ENCODE data around the gene PDE7B. TPM values are rescaled to one million over a fixed set of nuclear protein-coding genes. Genes with fewer than 3 reads are reported as not detected.

The PDE7B gene
- polyA plus RNA-seq, 1 donor (not counting 4 experiments of a cell fraction or from before 2014, with no cell fraction given) = 0.01 TPM

GRCh38 chr6:135811644-135812526 lies 39.6 kb upstream of the PDE7B start:
- Histone ChIP-seq H3K9me1 (ENCODE audit: control insufficient read depth, extremely low read depth, insufficient read depth, low read length) (no peaks in the 10 kb centered on the region), H3K4me3 (ENCODE audit: control insufficient read depth in 2 of 3, extremely low read depth in 1 of 3, insufficient read depth in 2 of 3, low read depth in 1 of 3, low read length in 3 of 3) (no peak overlapping the region), H4K20me1 (ENCODE audit: control insufficient read depth, extremely low read depth, insufficient read depth, low read length) (no peaks in the 10 kb centered on the region), H3K9me3 (ENCODE audit: control insufficient read depth, low read depth, low read length) (no peaks in the 10 kb centered on the region), H3K4me2 (ENCODE audit: control insufficient read depth, extremely low read depth, insufficient read depth, low read depth, low read length) (peak overlapping the region; percentile 4), H2AFZ (ENCODE audit: control insufficient read depth, low read length) (peak overlapping the region; percentile 75), H3K4me1 (ENCODE audit: control insufficient read depth, extremely low read depth, insufficient read depth, low read length) (peaks cover 10% of the 10 kb centered on the region), H3K27me3 (ENCODE audit: control insufficient read depth, extremely low read depth, insufficient read depth, low read length) (no peaks in the 10 kb centered on the region), H3K9ac (ENCODE audit: control insufficient read depth, extremely low read depth, insufficient read depth, low read length) (no peak overlapping the region), H3K27ac (ENCODE audit: control insufficient read depth, insufficient read depth, low read length) (no peak overlapping the region), H3K36me3 (ENCODE audit: control insufficient read depth in 2 of 2, extremely low read depth in 1 of 2, insufficient read depth in 2 of 2, low read length in 2 of 2) (no peaks in the 10 kb centered on the region), H3K79me2 (ENCODE audit: control insufficient read depth, insufficient read depth, low read length) (no peaks in the 10 kb centered on the region)
- dilution Hi-C loops (cut with MboI; ENCODE audit: extremely low pct_ligation_motif_present, low sequenced_read_pairs) = no loop called here
- FAIRE-seq = peak; percentile 69
- no peak for DNase-seq (ENCODE audit: low read depth, low spot score)
- TF ChIP-seq CTCF (optimal IDR thresholded peaks at IDR 0.05 in 1 of 3, IDR thresholded peaks at IDR 0.05 in 1 of 3, conservative IDR thresholded peaks at IDR 0.05 in 1 of 3; ENCODE audit: extremely low read depth in 1 of 3, insufficient read depth in 2 of 3, low read length in 3 of 3) (no peak), EZH2 (IDR thresholded peaks at IDR 0.05; ENCODE audit: low read length) (no peak)

GRCh38 chr6:135813401-135813800 lies 38.1 kb upstream of the PDE7B start:
- Histone ChIP-seq H3K27me3 (ENCODE audit: control insufficient read depth, extremely low read depth, insufficient read depth, low read length) (no peaks in the 10 kb centered on the region), H3K9me3 (ENCODE audit: control insufficient read depth, low read depth, low read length) (no peaks in the 10 kb centered on the region), H3K36me3 (ENCODE audit: control insufficient read depth in 2 of 2, extremely low read depth in 1 of 2, insufficient read depth in 2 of 2, low read length in 2 of 2) (no peaks in the 10 kb centered on the region), H3K4me3 (ENCODE audit: control insufficient read depth in 2 of 3, extremely low read depth in 1 of 3, insufficient read depth in 2 of 3, low read depth in 1 of 3, low read length in 3 of 3) (no peak overlapping the region), H3K4me1 (ENCODE audit: control insufficient read depth, extremely low read depth, insufficient read depth, low read length) (peaks cover 10% of the 10 kb centered on the region), H3K79me2 (ENCODE audit: control insufficient read depth, insufficient read depth, low read length) (no peaks in the 10 kb centered on the region), H2AFZ (ENCODE audit: control insufficient read depth, low read length) (peak overlapping the region; percentile 58), H3K9ac (ENCODE audit: control insufficient read depth, extremely low read depth, insufficient read depth, low read length) (no peak overlapping the region), H3K9me1 (ENCODE audit: control insufficient read depth, extremely low read depth, insufficient read depth, low read length) (no peaks in the 10 kb centered on the region), H4K20me1 (ENCODE audit: control insufficient read depth, extremely low read depth, insufficient read depth, low read length) (no peaks in the 10 kb centered on the region), H3K27ac (ENCODE audit: control insufficient read depth, insufficient read depth, low read length) (no peak overlapping the region), H3K4me2 (ENCODE audit: control insufficient read depth, extremely low read depth, insufficient read depth, low read depth, low read length) (peak overlapping the region; percentile 44)
- DNase-seq (ENCODE audit: low read depth, low spot score) (no peak), FAIRE-seq (no peak)
- dilution Hi-C loops (cut with MboI; ENCODE audit: extremely low pct_ligation_motif_present, low sequenced_read_pairs) = no loop called here
- TF ChIP-seq CTCF (optimal IDR thresholded peaks at IDR 0.05 in 1 of 3, IDR thresholded peaks at IDR 0.05 in 1 of 3, conservative IDR thresholded peaks at IDR 0.05 in 1 of 3; ENCODE audit: extremely low read depth in 1 of 3, insufficient read depth in 2 of 3, low read length in 3 of 3) (no peak), EZH2 (IDR thresholded peaks at IDR 0.05; ENCODE audit: low read length) (no peak)
